ENCODE measurements around the gene EBLN1. TPM values are rescaled to one million over a fixed set of nuclear protein-coding genes. Genes with fewer than 3 reads are reported as not detected.

Gene EBLN1
- not detected for total RNA-seq
- polyA plus RNA-seq = not detected
- long read RNA-seq, donor 1 = 0 reads
- long read RNA-seq, donor 2 = 0 reads
- long read RNA-seq, donor 3 = 0 reads

DNA sequence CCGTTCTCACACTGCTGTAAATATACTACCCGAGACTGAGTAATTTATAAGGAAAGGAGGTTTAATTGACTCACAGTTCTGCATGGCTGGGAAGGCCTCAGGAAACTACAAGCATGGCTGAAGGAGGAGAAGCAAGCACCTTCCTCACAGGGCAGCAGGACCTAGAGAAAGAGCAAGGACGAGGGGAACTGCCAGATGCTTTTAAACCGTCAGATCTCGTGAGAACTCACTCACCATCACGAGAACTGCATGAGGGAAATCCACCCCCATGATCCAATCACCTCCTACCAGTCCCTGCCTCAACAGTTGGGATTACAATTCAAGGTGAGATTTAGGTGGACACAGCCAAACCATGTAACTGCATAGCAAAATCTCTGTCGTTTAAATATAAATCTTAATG lies at the start of gene EBLN1:
Gene EBLN1, minus strand, starts transcription at position 174 of the 400 bp plus-strand sequence. CDS start 8,032 bp downstream, outside the sequence.
- DNase-seq (no peak), ATAC-seq (no peak)
- WGBS, 4 donors = 85 to 90% (median 88%) methylated on average over 7 of the region's 7 CpGs
- Histone ChIP-seq H3K27ac (no peak within 1 kb of the TSS), H3K4me3 (no peak within 1 kb of the TSS), H3K4me1 (no peaks in the 10 kb centered on the region), H3K27me3 (no peaks in the 10 kb centered on the region), H3K9me3 (no peaks in the 10 kb centered on the region), H3K36me3 (no peaks in the 10 kb centered on the region)
- TF ChIP-seq, protein P1, sequence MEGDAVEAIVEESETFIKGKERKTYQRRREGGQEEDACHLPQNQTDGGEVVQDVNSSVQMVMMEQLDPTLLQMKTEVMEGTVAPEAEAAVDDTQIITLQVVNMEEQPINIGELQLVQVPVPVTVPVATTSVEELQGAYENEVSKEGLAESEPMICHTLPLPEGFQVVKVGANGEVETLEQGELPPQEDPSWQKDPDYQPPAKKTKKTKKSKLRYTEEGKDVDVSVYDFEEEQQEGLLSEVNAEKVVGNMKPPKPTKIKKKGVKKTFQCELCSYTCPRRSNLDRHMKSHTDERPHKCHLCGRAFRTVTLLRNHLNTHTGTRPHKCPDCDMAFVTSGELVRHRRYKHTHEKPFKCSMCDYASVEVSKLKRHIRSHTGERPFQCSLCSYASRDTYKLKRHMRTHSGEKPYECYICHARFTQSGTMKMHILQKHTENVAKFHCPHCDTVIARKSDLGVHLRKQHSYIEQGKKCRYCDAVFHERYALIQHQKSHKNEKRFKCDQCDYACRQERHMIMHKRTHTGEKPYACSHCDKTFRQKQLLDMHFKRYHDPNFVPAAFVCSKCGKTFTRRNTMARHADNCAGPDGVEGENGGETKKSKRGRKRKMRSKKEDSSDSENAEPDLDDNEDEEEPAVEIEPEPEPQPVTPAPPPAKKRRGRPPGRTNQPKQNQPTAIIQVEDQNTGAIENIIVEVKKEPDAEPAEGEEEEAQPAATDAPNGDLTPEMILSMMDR (IDR thresholded peaks at IDR 0.05) = no peak
- TF ChIP-seq POLR2A (IDR thresholded peaks at IDR 0.05) = no peak
- intact Hi-C loops (cut with DNase I) = no loop called here

DNA sequence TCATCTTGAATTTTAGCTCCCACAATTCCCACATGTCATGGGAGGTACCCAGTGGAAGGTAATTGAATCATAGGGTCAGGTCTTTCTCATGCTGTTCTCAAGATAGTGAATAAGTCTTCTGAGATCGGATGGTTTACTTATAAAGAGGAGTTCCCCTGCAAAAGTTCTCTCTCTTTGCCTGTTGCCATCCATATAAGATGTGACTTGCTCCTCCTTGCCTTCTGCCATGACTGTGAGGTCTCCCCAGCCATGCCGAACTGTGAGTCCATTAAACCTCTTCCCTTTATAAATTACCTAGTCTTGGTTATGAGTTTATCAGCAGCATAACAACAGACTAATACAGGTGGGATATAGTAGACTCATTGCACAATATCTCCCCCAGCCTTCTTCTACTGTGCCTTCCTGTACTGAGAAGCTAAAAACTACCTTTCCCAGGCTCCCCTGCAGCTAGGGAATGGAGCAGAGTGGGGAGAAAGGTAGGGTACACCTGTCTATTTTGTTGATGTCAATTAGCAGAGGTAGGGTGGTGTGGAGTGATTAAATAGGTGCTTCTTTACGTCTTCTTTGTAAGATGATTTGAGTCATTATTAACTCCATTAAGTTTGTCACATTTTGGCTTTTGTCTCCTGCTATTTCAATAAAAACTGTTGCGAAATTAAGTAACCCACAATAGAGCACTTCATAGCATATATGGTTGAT lies 48.2 kb upstream of the EBLN1 start:
- no peak for ATAC-seq
- DNase-seq = no peak
- H3K9me3 ChIP-seq = no peaks in the 10 kb centered on the region
- H3K4me3 ChIP-seq = no peak overlapping the region
- peaks cover 0 to 24% (median 0%) of the 10 kb centered on the region in 9 donors for H3K27me3 ChIP-seq
- H3K4me1 ChIP-seq = no peaks in the 10 kb centered on the region
- TF ChIP-seq, protein P1 (IDR thresholded peaks at IDR 0.05) = no peak
- TF ChIP-seq POLR2A (IDR thresholded peaks at IDR 0.05) = no peak
- H3K27ac ChIP-seq = no peak overlapping the region
- intact Hi-C loops (cut with DNase I) = no loop called here
- 90 to 94% (median 91%) methylated on average over 4 of the region's 4 CpGs for WGBS, 4 donors
- no peaks in the 10 kb centered on the region for H3K36me3 ChIP-seq

DNA sequence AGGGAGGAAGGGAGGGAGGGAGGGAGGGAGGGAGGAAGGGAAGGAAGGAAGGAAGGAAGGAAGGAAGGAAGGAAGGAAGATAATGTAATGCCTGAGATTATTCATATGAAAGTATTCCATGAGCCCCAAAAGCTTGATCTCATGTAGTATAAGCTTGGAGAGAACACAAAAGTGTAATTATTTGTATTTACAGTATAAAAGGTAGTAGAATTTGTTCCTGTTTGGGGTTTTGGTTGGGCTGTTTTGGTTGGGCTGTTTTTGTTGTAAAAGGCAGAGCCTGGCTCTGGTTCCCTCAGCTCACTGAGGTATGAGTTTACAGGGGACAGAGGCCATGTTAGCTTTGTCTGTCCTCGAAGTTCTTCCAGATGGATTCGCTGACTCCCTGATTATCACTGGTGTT lies 45.3 kb upstream of the EBLN1 start:
- Histone ChIP-seq H3K36me3 (no peaks in the 10 kb centered on the region), H3K4me1 (no peaks in the 10 kb centered on the region), H3K9me3 (no peaks in the 10 kb centered on the region), H3K4me3 (no peak overlapping the region), H3K27me3 (peaks cover 0 to 24% (median 0%) of the 10 kb centered on the region in 9 donors), H3K27ac (no peak overlapping the region)
- WGBS, 4 donors = 90 to 100% (median 95%) methylated on average over 2 of the region's 2 CpGs
- intact Hi-C loops (cut with DNase I) = no loop called here
- no peak for TF ChIP-seq POLR2A (IDR thresholded peaks at IDR 0.05)
- TF ChIP-seq, protein P1 (IDR thresholded peaks at IDR 0.05) = no peak
- ATAC-seq (no peak), DNase-seq (no peak)

DNA sequence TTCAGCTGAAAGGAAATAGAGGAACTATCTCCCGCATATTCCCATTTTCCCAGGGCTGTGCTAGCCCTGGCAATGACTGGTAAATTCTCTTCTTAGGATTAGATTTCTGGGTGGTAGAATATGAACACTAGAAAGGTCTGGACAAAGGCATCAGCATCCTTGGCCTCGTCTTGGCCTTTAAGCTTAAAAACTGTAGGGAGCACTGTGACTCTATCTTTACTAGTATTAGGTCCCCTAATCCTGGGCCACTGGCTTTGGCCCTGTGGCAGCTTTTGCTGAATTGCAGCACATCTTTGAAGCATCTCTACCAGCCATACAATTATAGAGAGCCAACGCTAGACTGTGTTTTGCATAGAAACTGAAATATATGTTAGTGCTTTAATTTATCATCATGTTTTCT lies 41.5 kb upstream of the EBLN1 start:
- ATAC-seq = no peak
- TF ChIP-seq, protein P1 (IDR thresholded peaks at IDR 0.05) = no peak
- no peak for TF ChIP-seq POLR2A (IDR thresholded peaks at IDR 0.05)
- intact Hi-C loops (cut with DNase I) = loop anchor here in 6 of 10 donors (5.0 to 10.0 kb wide), 5 partner anchors 58 to 726 kb away; partner anchors contain the start of genes DNAJC1 (in 3 of the 6) and COMMD3 (in 2 of the 6)

More for the DNA sequence above, 41.5 kb upstream of the EBLN1 start:
- no peaks in the 10 kb centered on the region for H3K9me3 ChIP-seq
- no peaks in the 10 kb centered on the region for H3K36me3 ChIP-seq
- 84 to 91% (median 85%) methylated on average over 3 of the region's 3 CpGs for WGBS, 4 donors
- no peak overlapping the region for H3K27ac ChIP-seq
- peaks cover 0 to 6% (median 0%) of the 10 kb centered on the region in 12 donors for H3K4me1 ChIP-seq
- peaks cover 0 to 1% (median 0%) of the 10 kb centered on the region in 9 donors for H3K27me3 ChIP-seq
- no peak overlapping the region for H3K4me3 ChIP-seq
- DNase-seq = no peak
